Trophoblast cell (in vitro differentiated cells and primary cell): ENCODE results near the gene KDM4B.

Experiments used
- DNase-seq, 2 donors: peaks; one replicate each; pipeline ENCODE4 v3.0.0-alpha.2; 2016
- H2AFZ ChIP-seq: 2 replicates; pipeline ENCODE4 v1.6.1; 2013; ENCODE audit warnings: low read length, moderate library complexity, mild to moderate bottlenecking; ENCODE audit not compliant: insufficient read depth, poor library complexity
- H2AK5ac ChIP-seq: 2 replicates; pipeline ENCODE4 v1.6.1; 2013; ENCODE audit warnings: mild to moderate bottlenecking, low read length
- H2BK120ac ChIP-seq: 2 replicates; pipeline ENCODE4 v1.6.1; 2013; ENCODE audit warnings: low read length, mild to moderate bottlenecking, moderate library complexity; ENCODE audit not compliant: insufficient read depth, poor library complexity
- H2BK12ac ChIP-seq: 2 replicates; pipeline ENCODE4 v1.6.1; 2013; ENCODE audit warnings: mild to moderate bottlenecking, low read length, moderate library complexity
- H2BK5ac ChIP-seq: 2 replicates; pipeline ENCODE4 v1.6.1; 2013; ENCODE audit warnings: low read length, low read depth, moderate library complexity, mild to moderate bottlenecking; ENCODE audit not compliant: poor library complexity
- H3K14ac ChIP-seq: 2 replicates; pipeline ENCODE4 v1.6.1; 2013; ENCODE audit warnings: mild to moderate bottlenecking, low read length
- H3K18ac ChIP-seq: 2 replicates; pipeline ENCODE4 v1.6.1; 2013; ENCODE audit warnings: mild to moderate bottlenecking, low read length
- H3K23ac ChIP-seq: 2 replicates; pipeline ENCODE4 v1.6.1; 2013; ENCODE audit warnings: low read length
- H3K27ac ChIP-seq: 2 replicates; pipeline ENCODE4 v1.5.1; 2013; ENCODE audit warnings: low read depth, mild to moderate bottlenecking, inconsistent platforms, low read length, moderate library complexity
- H3K27me3 ChIP-seq: 2 replicates; pipeline ENCODE4 v1.6.1; 2013; ENCODE audit warnings: inconsistent platforms, mild to moderate bottlenecking, low read length, moderate library complexity; ENCODE audit not compliant: insufficient read depth
- H3K36me3 ChIP-seq, 2 experiments: 1 replicate in 1 of 2; 2 replicates in 1 of 2; pipeline ENCODE4 v1.6.1; 2013; ENCODE audit warnings: low read length in 2 of 2, mild to moderate bottlenecking in 2 of 2, moderate library complexity in 1 of 2; ENCODE audit not compliant: insufficient read depth in 2 of 2, control insufficient read depth in 1 of 2
- H3K4ac ChIP-seq: 2 replicates; pipeline ENCODE4 v1.6.1; 2013; ENCODE audit warnings: low read depth, mild to moderate bottlenecking, low read length, moderate library complexity
- H3K4me1 ChIP-seq, 2 experiments: 1 replicate in 1 of 2; 2 replicates in 1 of 2; pipeline ENCODE4 v1.6.1; 2013; ENCODE audit warnings: low read length in 2 of 2, mild to moderate bottlenecking in 2 of 2, moderate library complexity in 1 of 2; ENCODE audit not compliant: insufficient read depth in 2 of 2, control insufficient read depth in 1 of 2
- H3K4me2 ChIP-seq: 2 replicates; pipeline ENCODE4 v1.6.1; 2013; ENCODE audit warnings: inconsistent platforms, mild to moderate bottlenecking, low read length, moderate library complexity
- H3K4me3 ChIP-seq: 2 replicates; pipeline ENCODE4 v1.5.1; 2013; ENCODE audit warnings: mild to moderate bottlenecking, low read depth, low read length, inconsistent platforms
- H3K79me1 ChIP-seq: one replicate; pipeline ENCODE4 v1.6.1; 2013; ENCODE audit warnings: low read length
- H3K79me2 ChIP-seq: 2 replicates; pipeline ENCODE4 v1.6.1; 2013; ENCODE audit warnings: low read length, mild to moderate bottlenecking; ENCODE audit not compliant: control insufficient read depth, insufficient read depth, poor library complexity
- H3K9ac ChIP-seq: 2 replicates; pipeline ENCODE4 v1.6.1; 2013; ENCODE audit warnings: mild to moderate bottlenecking, low read length
- H3K9me3 ChIP-seq: 2 replicates; pipeline ENCODE4 v1.6.1; 2013; ENCODE audit warnings: low read depth, mild to moderate bottlenecking, control low read depth, inconsistent platforms, low read length; ENCODE audit not compliant: insufficient read depth
- H4K12ac ChIP-seq: 2 replicates; pipeline ENCODE4 v1.6.1; 2013; ENCODE audit warnings: low read depth, mild to moderate bottlenecking, low read length, moderate library complexity
- H4K8ac ChIP-seq: 2 replicates; pipeline ENCODE4 v1.6.1; 2013; ENCODE audit warnings: low read depth, mild to moderate bottlenecking, low read length, moderate library complexity
- H4K91ac ChIP-seq: one replicate; pipeline ENCODE4 v1.6.1; 2013; ENCODE audit warnings: low read depth, mild to moderate bottlenecking, low read length, moderate library complexity
- WGBS: extraction: QIAGEN DNeasy Blood & Tissue Kit; methylation state at CpG from one replicate; pipeline ENCODE4 v1.1.7; 2013; ENCODE audit warnings: missing lambda C conversion rate; ENCODE audit not compliant: insufficient read length, insufficient coverage; ENCODE audit errors: extremely low coverage; 5-methylcytosine and 5-hydroxymethylcytosine counted together

The KDM4B gene

DNA sequence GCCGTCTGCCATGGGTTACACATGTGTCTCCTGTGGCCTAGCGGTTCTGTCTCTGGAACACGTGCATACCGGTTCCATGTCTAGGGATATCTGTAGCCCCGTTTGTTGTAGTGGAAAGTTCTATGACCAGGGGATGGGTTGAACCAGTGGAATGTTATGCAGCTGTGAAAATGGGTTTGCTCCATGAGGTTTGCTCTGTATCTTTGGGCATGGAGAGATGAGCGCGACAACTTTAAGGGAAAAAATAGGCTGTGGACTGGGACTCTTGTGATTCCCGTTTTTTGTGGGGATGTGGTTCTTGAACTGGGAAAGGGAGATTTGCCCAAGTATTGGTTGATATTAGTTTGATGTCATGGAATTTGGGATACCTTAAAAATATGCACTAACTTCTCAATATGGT is 120.4 kb downstream of the KDM4B start:
- Histone ChIP-seq H2BK12ac (no peak overlapping the region), H3K4me2 (no peak overlapping the region), H2BK120ac (no peak overlapping the region), H4K8ac (no peak overlapping the region), H3K18ac (no peak overlapping the region), H2AFZ (no peak overlapping the region), H3K79me1 (no peaks in the 10 kb centered on the region), H3K14ac (no peak overlapping the region), H3K4me1 (no peaks in the 10 kb centered on the region), H2BK5ac (no peak overlapping the region), H3K36me3 (peaks cover 74 to 82% of the 10 kb centered on the region in 2 experiments), H4K12ac (no peak overlapping the region), H3K27me3 (no peaks in the 10 kb centered on the region), H2AK5ac (no peak overlapping the region), H3K79me2 (no peaks in the 10 kb centered on the region), H3K4me3 (no peak overlapping the region), H3K27ac (no peak overlapping the region), H3K9ac (no peak overlapping the region), H3K23ac (no peak overlapping the region), H3K4ac (no peak overlapping the region), H4K91ac (no peak overlapping the region), H3K9me3 (no peaks in the 10 kb centered on the region)
- no CpG with 5 or more reads among the region's 8 CpGs for WGBS
- DNase-seq, result no peak

DNA sequence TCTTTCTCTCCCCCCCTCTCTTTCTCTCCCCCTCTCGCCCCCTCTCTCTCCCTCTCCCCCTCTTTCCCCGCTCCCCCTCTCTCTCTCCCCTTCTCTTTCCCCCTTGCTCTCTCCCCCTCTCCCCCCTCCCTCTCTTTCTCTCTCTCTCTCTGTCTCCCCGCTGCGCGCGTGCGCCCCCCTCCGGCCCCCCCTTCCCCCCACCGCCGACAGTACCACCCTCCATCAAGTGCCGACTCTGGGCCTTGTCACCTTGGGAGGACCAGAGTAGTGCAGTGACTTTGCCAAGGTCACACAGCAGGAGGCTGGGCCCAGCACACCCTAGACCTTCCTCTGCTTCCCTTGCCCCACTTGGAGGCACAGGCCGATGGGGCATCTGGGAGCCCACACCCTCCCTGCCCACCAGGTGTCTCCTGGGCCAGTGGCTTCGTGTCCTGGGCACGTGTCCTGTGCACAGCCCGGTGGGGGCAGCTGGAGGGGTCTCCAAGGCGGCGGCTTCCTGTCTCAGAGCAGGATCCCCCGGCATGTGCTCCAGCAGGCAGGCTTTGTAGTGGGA is 121.6 kb downstream of the KDM4B start:
- no peaks in the 10 kb centered on the region for H3K79me2 ChIP-seq
- no peak overlapping the region for H4K91ac ChIP-seq
- H2AK5ac ChIP-seq, result no peak overlapping the region
- H3K4me3 ChIP-seq, result no peak overlapping the region
- DNase-seq, result no peak
- no peak overlapping the region for H4K8ac ChIP-seq
- H3K14ac ChIP-seq, result no peak overlapping the region
- H3K4ac ChIP-seq, result no peak overlapping the region
- peaks cover 70 to 77% of the 10 kb centered on the region in 2 experiments for H3K36me3 ChIP-seq
- H3K27me3 ChIP-seq, result no peaks in the 10 kb centered on the region
- H4K12ac ChIP-seq, result no peak overlapping the region
- no peak overlapping the region for H3K23ac ChIP-seq
- no peak overlapping the region for H3K18ac ChIP-seq
- no CpG with 5 or more reads among the region's 18 CpGs for WGBS
- no peaks in the 10 kb centered on the region for H3K4me1 ChIP-seq
- no peak overlapping the region for H3K9ac ChIP-seq
- no peaks in the 10 kb centered on the region for H3K9me3 ChIP-seq
- H3K27ac ChIP-seq, result no peak overlapping the region
- no peak overlapping the region for H2BK12ac ChIP-seq
- no peak overlapping the region for H2BK120ac ChIP-seq
- no peak overlapping the region for H2BK5ac ChIP-seq
- H3K4me2 ChIP-seq, result no peak overlapping the region
- H3K79me1 ChIP-seq, result no peaks in the 10 kb centered on the region
- H2AFZ ChIP-seq, result no peak overlapping the region

DNA sequence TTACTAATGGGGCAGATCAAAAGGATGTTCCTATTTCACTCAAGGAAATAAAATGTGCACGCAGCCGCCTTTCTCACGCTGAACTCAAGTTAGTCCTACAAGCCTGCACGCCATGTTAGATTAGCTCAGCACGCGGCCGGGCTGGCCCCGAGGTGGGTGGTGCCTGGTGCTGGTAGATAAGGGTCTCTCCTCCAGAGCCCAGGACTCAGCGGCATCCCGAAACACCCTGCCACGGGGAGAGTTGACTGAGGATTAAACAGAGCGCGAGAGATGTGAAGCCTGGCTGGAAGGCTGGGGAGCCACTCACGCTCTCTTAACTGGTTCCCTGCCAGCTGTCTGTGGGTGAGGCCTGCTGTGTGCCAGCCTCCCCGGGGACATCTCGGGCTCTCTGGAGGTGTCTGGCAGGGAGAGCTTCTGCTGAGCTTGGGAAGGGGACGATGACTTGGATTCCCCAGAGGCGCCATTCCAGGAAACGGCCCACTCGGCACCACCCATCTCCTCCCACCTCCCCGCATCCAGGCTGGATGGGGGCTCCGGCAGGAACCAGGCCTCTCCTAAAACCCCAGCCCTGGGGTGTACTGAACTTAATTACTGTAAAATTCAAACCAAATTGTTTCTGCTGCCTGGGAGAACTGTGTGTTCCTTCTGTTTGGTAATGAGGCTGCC is 122.2 kb downstream of the KDM4B start:
- no peak overlapping the region for H4K12ac ChIP-seq
- no peak overlapping the region for H2BK120ac ChIP-seq
- no peaks in the 10 kb centered on the region for H3K27me3 ChIP-seq
- H2AK5ac ChIP-seq, result no peak overlapping the region
- H3K14ac ChIP-seq, result no peak overlapping the region
- H2BK12ac ChIP-seq, result no peak overlapping the region
- peaks cover 70 to 71% of the 10 kb centered on the region in 2 experiments for H3K36me3 ChIP-seq
- no peak overlapping the region for H4K8ac ChIP-seq
- no peak overlapping the region for H2BK5ac ChIP-seq
- no peak overlapping the region for H3K4me2 ChIP-seq
- no peaks in the 10 kb centered on the region for H3K79me2 ChIP-seq
- H3K9me3 ChIP-seq, result no peaks in the 10 kb centered on the region
- H3K9ac ChIP-seq, result no peak overlapping the region
- H4K91ac ChIP-seq, result no peak overlapping the region
- H3K4ac ChIP-seq, result no peak overlapping the region
- H3K23ac ChIP-seq, result no peak overlapping the region
- no peak overlapping the region for H3K18ac ChIP-seq
- H3K4me1 ChIP-seq, result no peaks in the 10 kb centered on the region
- H3K79me1 ChIP-seq, result no peaks in the 10 kb centered on the region
- no peak overlapping the region for H3K27ac ChIP-seq
- peak; percentile 33 to 53 for DNase-seq
- no CpG with 5 or more reads among the region's 22 CpGs for WGBS
- no peak overlapping the region for H2AFZ ChIP-seq
- H3K4me3 ChIP-seq, result no peak overlapping the region

DNA sequence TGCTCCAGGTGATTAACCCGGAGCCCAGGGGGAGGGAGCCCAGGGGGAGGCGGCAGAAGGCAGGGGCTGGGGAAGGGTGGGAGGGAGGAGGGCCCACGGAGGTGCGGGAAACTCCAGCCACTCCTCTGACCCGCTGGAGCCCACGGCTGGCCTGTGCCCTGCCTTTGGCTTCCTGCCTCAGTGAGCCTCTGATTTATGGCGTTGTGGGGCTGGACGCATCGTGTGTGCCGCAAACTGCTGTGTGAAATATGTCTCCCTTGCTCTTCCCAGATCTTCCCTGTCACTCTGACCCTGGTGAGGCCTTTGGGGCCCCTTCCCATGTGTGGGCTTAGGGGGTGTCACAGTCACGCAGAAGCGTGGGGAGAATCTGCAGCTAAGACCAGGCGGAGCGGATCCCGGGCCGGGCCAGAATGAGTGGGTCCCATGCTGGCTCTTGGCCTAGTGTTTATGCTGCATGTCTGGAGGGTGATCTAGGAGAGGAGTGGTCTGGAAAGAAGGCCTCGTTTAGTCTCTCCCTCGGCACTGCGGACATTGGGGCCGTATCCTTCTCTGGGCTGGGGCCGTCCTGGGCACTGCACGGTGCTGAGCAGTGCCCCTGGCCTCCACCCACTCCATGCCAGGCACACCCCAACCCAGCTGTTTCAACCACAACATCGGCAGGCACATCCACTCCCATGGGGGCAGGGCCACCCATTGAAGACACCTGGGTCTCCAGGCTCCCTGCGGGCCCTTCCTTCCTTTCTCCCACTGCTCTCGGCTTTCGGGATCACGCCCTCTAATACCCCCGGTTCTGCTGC is 123.0 kb downstream of the KDM4B start:
- no peaks in the 10 kb centered on the region for H3K4me1 ChIP-seq
- no peaks in the 10 kb centered on the region for H3K79me2 ChIP-seq
- H3K14ac ChIP-seq, result no peak overlapping the region
- no peak overlapping the region for H2AK5ac ChIP-seq
- peaks cover 68 to 71% of the 10 kb centered on the region in 2 experiments for H3K36me3 ChIP-seq
- H4K8ac ChIP-seq, result no peak overlapping the region
- DNase-seq, result no peak
- no peak overlapping the region for H2AFZ ChIP-seq
- no peak overlapping the region for H4K91ac ChIP-seq
- no peak overlapping the region for H2BK5ac ChIP-seq
- no peak overlapping the region for H3K27ac ChIP-seq
- no peak overlapping the region for H3K23ac ChIP-seq
- H2BK12ac ChIP-seq, result no peak overlapping the region
- H3K9me3 ChIP-seq, result no peaks in the 10 kb centered on the region
- H3K18ac ChIP-seq, result no peak overlapping the region
- H3K4me3 ChIP-seq, result no peak overlapping the region
- WGBS, result no CpG with 5 or more reads among the region's 28 CpGs
- H3K4me2 ChIP-seq, result no peak overlapping the region
- H3K27me3 ChIP-seq, result no peaks in the 10 kb centered on the region
- no peak overlapping the region for H4K12ac ChIP-seq
- H3K79me1 ChIP-seq, result no peaks in the 10 kb centered on the region
- no peak overlapping the region for H2BK120ac ChIP-seq
- no peak overlapping the region for H3K4ac ChIP-seq
- no peak overlapping the region for H3K9ac ChIP-seq
